Activated CD4-positive, alpha-beta memory T cell treated with anti-CD3 and anti-CD28 coated beads, Interleukin-2, amount 10 ng/mL, durations not matched to agents 7 days and 5 days (primary cell): ENCODE results near the gene SPTLC1. TPM values are rescaled to one million over a fixed set of nuclear protein-coding genes. Genes with fewer than 3 reads are reported as not detected.
"Not testable (repeated sequence)": the region's sequence is repeated elsewhere in the genome, so short reads cannot be mapped to it uniquely, and the experiment has no call there.

Experiments
- CTCF ChIA-PET: fragments of 350-600 bp; sonication (Branson Sonifier 250); formaldehyde crosslinking; loops from one replicate; lab custom pipeline; 2021; ENCODE audit warnings: antibody characterized with exemption, inconsistent platforms; lab: Charles Lee
- POLR2A ChIA-PET: fragments of 350-600 bp; sonication (Branson Sonifier 250); formaldehyde crosslinking; loops from one replicate; lab custom pipeline; 2021; ENCODE audit warnings: antibody characterized with exemption; lab: Charles Lee
- DNase-seq: peaks from one replicate; pipeline ENCODE4 v3.0.0-alpha.2; 2020
- H3K27ac Mint-ChIP-seq: one replicate; pipeline ENCODE4 v1.8.0; 2021; ENCODE audit warnings: mild to moderate bottlenecking, mixed read lengths
- H3K27me3 Mint-ChIP-seq: one replicate; pipeline ENCODE4 v1.8.0; 2021; ENCODE audit warnings: mixed read lengths
- H3K36me3 Mint-ChIP-seq: one replicate; pipeline ENCODE4 v1.8.0; 2021; ENCODE audit warnings: low read depth, mixed read lengths
- H3K4me1 Mint-ChIP-seq: one replicate; pipeline ENCODE4 v1.8.0; 2021; ENCODE audit warnings: mixed read lengths
- H3K4me3 Mint-ChIP-seq: one replicate; pipeline ENCODE4 v1.8.0; 2021; ENCODE audit warnings: mild to moderate bottlenecking, mixed read lengths
- H3K9me3 Mint-ChIP-seq: one replicate; pipeline ENCODE4 v1.8.0; 2021; ENCODE audit warnings: mixed read lengths
- total RNA-seq, 2 experiments: library from RNA; stranded (reverse); gene quantifications; one replicate each; pipeline ENCODE4 v1.2.3, GENCODE V29; 2021

The SPTLC1 gene
- total RNA-seq, 2 experiments from 2014 or later = 55.1 to 60.9 TPM

DNA sequence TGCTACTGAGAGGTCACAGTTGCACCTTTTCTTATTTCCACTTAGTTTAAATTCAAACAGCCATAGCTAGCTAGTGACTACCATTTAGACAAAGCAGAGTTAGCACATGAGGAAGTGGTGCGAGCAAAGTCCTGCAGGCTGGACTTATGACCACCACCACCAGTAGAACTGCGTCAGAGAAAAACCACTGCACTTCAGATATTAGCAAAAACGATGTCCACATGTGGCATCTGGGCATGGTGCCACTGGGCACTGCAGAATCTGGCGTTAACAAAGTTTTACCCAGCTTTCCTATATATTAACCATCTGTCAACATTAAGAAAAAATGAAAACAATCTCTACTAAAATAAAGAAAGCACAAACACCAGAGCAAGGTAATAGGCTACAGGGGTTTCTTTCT is 80.1 kb downstream of the SPTLC1 start:
- H3K36me3 Mint-ChIP-seq = peaks cover 52% of the 10 kb centered on the region
- ChIA-PET CTCF (no interaction called here), POLR2A (no interaction called here)
- H3K4me3 Mint-ChIP-seq = no peak overlapping the region
- no peak for DNase-seq
- H3K9me3 Mint-ChIP-seq = no peaks in the 10 kb centered on the region
- no peaks in the 10 kb centered on the region for H3K27me3 Mint-ChIP-seq
- no peak overlapping the region for H3K27ac Mint-ChIP-seq
- no peaks in the 10 kb centered on the region for H3K4me1 Mint-ChIP-seq

DNA sequence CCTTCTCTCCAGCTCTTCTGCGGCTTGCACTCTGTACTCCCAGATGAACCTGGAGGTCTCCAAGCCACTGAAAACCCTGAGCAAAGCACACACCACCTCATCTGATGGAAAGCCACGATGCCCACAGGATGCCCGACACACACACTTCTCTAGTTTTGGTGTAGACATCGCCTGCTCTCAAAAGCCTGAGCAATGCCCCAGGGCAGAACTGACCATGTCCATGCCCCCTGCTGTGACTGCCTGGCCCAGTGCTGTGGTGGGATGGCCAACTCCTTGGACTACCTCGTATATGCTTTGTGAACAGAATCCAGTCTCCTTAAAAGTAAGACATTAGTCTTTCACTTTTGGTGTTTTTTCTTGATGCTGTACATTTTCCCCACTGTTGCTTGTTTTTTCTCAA is 81.2 kb downstream of the SPTLC1 start:
- no peaks in the 10 kb centered on the region for H3K4me1 Mint-ChIP-seq
- no peak overlapping the region for H3K4me3 Mint-ChIP-seq
- no peak for DNase-seq
- CTCF ChIA-PET = no interaction called here
- no peaks in the 10 kb centered on the region for H3K27me3 Mint-ChIP-seq
- peaks cover 62% of the 10 kb centered on the region for H3K36me3 Mint-ChIP-seq
- no peaks in the 10 kb centered on the region for H3K9me3 Mint-ChIP-seq
- H3K27ac Mint-ChIP-seq = no peak overlapping the region
- POLR2A ChIA-PET = no interaction called here

DNA sequence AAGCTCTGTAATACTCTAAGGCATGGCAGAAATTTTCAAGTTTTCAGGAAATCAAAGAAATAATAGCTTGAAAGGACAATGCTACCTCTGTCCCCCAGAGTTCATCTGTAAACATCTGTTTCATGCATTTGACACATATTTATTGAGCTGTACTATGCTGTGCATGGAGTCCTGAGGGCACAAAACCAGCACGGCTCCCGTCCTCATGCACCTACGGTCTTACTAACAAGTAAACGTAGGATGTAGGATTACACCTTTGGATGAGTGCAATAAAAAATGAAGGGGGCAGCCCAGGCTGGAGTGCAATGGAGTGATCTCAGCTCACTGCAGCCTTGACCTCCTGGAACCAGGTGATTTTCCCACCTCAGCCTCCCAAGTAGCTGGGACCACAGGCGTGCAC is 81.9 kb downstream of the SPTLC1 start:
- Mint-ChIP-seq H3K36me3 (peaks cover 56% of the 10 kb centered on the region), H3K27ac (no peak overlapping the region), H3K9me3 (no peaks in the 10 kb centered on the region), H3K4me1 (no peaks in the 10 kb centered on the region), H3K27me3 (no peaks in the 10 kb centered on the region), H3K4me3 (no peak overlapping the region)
- no peak for DNase-seq
- ChIA-PET CTCF (no interaction called here), POLR2A (no interaction called here)

DNA sequence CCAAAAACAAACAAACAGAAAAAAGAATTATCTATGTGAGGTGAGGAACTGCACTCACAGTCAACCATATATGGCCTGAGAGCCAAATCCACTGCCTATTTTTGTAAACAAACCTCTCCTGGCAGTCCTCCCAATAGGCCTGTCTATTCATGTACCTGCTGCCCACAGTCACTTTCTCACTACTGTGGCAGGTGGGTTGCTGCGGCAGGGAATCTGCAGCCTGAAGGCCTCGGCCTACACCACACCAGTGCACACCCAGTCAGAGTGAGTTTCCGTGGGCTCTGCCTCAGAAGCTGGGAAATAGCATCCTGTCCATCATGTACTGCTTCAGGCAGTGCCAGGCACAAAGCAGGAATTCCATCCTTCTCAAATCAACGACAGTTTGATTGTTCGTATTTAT is 82.3 kb downstream of the SPTLC1 start:
- Mint-ChIP-seq H3K4me1 (no peaks in the 10 kb centered on the region), H3K4me3 (no peak overlapping the region), H3K36me3 (peaks cover 53% of the 10 kb centered on the region), H3K9me3 (no peaks in the 10 kb centered on the region), H3K27me3 (no peaks in the 10 kb centered on the region), H3K27ac (no peak overlapping the region)
- POLR2A ChIA-PET = no interaction called here
- CTCF ChIA-PET = no interaction called here
- no peak for DNase-seq

DNA sequence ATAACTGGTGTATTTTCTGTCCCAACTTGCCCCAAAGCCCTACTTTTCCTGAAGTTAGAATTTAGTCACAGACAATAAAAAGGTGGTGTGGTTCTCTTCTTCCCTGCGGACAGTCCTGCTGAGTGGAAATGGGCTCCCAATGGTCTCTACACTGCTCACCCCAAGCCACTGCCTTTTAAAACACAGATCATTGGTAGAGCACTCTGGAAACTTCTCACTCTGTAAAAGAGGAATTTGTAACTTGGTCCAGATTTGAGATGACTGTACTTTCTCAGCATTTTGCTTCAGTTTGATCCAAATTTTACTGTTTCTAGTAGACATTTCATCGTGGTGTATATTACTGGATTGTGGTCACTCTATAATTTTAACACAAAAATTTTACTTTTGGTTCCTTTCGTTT is 84.8 kb downstream of the SPTLC1 start:
- no peak for DNase-seq
- Mint-ChIP-seq H3K36me3 (peaks cover 39% of the 10 kb centered on the region), H3K27me3 (no peaks in the 10 kb centered on the region), H3K27ac (no peak overlapping the region), H3K4me1 (no peaks in the 10 kb centered on the region), H3K9me3 (no peaks in the 10 kb centered on the region), H3K4me3 (no peak overlapping the region)
- CTCF ChIA-PET = no interaction called here
- POLR2A ChIA-PET = no interaction called here

DNA sequence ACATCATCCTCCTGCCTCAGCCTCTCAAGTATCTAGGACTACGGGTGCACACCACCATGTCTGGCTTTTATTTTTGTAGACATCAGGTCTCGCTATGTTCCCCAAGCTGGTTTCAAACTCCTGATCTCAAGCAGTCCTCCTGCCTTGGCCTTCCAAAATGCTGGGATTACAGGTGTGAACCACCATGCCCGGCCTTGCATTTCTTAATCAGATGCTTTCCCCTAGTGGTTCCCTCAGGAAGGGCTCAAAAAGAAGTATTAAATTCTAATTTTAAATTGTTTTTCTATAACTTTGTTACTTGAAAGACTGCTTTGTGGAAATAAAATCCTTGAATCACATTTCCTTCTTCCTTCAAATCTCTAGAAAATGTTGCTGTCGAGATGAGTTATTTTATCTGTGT is 85.7 kb downstream of the SPTLC1 start:
- Mint-ChIP-seq H3K36me3 (peaks cover 34% of the 10 kb centered on the region), H3K4me3 (no peak overlapping the region), H3K9me3 (no peaks in the 10 kb centered on the region), H3K4me1 (no peaks in the 10 kb centered on the region), H3K27me3 (no peaks in the 10 kb centered on the region), H3K27ac (no peak overlapping the region)
- ChIA-PET POLR2A (no interaction called here), CTCF (no interaction called here)
- DNase-seq = no peak

- no peak for DNase-seq
- no peaks in the 10 kb centered on the region for H3K4me1 Mint-ChIP-seq
- ChIA-PET CTCF (no interaction called here), POLR2A (no interaction called here)
- H3K4me3 Mint-ChIP-seq = no peak overlapping the region
- peaks cover 19% of the 10 kb centered on the region for H3K9me3 Mint-ChIP-seq
- peaks cover 18% of the 10 kb centered on the region for H3K36me3 Mint-ChIP-seq
- no peak overlapping the region for H3K27ac Mint-ChIP-seq
- no peaks in the 10 kb centered on the region for H3K27me3 Mint-ChIP-seq
Measured at GRCh38 chr9:92026206-92027002, 88.8 kb downstream of the SPTLC1 start.

DNA sequence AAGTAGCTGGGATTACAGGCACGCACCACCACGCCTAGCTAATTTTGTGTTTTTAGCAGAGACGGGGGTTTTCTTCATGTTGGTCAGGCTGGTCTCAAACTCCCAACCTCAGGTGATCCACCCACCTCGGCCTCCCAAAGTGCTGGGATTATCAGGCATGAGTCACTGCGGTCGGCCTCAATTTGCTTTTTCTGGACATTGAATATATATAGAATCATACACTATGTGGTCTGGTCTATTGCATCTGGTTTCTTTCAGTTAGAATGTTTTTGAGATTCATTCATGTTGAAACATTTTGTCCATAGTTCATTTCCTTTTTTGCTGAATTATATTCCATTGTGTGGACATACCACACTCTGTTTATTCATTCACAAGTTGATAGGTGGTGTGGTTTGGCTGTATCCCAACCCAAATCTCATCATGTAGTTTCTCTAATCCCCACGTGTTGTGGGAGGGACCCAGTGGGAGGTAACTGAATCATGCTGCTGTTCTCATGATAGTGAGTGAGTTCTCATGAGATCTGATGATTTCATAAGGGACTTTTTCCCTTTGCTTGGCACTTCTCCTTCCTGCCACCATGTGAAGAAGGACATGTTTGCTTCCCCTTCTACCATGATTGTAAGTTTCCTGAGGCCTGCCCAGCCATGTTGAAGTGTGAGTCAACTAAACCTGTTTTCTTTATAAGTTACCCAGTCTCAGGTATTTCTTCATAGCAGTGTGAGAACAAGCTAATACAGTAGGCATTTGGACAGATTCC is 93.2 kb downstream of the SPTLC1 start:
- CTCF ChIA-PET = interaction anchor here (0.6 kb wide), 1 partner anchor 154 kb away, joined by 3 read pairs; no protein-coding TSS in a partner anchor
- H3K36me3 Mint-ChIP-seq, DNase-seq, H3K27ac Mint-ChIP-seq, POLR2A ChIA-PET, H3K4me3 Mint-ChIP-seq, H3K4me1 Mint-ChIP-seq: not testable (repeated sequence)
- peaks cover 10% of the 10 kb centered on the region for H3K27me3 Mint-ChIP-seq
- H3K9me3 Mint-ChIP-seq = peaks cover 25% of the 10 kb centered on the region

DNA sequence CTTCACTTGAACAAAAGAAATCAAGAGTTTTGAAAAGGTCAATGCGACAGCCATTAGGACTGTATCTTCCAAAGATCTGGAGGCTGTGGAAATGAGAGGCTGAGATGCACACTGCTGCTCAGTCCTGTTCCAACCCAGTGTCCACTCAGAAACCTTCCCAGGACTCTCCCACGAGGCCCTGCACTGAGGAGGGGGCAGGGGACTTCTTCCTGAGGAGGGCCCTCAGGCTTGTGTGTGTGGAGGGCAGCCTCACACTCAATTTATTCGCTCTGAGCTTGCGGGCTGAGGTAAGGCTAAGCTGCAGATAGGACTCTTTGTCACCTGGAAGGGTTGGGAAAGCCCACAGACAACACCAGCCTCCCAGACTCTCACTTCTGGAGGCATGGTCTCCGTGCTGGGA is 95.6 kb downstream of the SPTLC1 start:
- no peaks in the 10 kb centered on the region for H3K4me1 Mint-ChIP-seq
- ChIA-PET POLR2A (no interaction called here), CTCF (no interaction called here)
- no peak for DNase-seq
- peaks cover 16% of the 10 kb centered on the region for H3K27me3 Mint-ChIP-seq
- no peak overlapping the region for H3K27ac Mint-ChIP-seq
- no peaks in the 10 kb centered on the region for H3K36me3 Mint-ChIP-seq
- H3K9me3 Mint-ChIP-seq = peaks cover 25% of the 10 kb centered on the region
- no peak overlapping the region for H3K4me3 Mint-ChIP-seq

DNA sequence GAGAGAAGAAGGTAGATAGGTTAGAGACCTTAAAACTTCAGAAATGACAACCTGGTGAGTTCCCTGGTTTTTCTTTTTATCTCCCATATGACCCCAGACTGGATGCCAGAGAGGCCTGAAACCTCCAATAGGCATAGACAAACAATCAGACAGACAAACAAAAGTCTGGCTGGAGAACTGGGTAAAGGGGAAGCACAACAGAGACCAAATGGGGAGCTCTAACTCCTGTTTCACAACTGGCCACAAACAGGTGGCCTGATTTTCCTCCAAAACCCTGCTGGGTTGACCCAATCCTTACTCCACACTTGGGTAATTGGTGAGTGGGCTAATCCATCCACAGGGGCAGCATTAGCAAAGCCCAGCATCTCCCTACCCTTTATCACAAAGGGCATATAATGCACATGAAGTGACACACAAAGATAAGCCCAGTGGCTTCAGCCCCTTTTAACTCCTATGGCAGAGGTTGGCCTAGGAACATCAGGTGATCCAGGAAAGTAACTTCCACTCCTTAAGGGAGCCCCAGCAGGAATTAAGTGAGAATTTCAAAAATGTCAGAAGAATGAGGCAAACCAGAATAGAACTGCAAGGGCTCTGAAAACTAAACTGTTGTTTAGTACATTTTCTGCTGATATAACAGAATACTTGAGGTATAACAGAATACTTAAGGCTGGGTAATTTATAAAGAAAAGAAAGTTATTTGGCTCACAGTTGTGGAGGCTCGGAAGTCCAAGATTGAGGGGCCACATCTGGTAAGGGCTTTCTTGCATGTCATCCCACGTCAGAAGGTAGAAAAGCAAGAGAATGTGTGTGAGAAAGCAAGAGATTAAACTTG is 104.3 kb downstream of the SPTLC1 start:
- Mint-ChIP-seq H3K9me3 (no peaks in the 10 kb centered on the region), H3K27ac (no peak overlapping the region), H3K4me1 (no peaks in the 10 kb centered on the region), H3K27me3 (peaks cover 29% of the 10 kb centered on the region), H3K36me3 (no peaks in the 10 kb centered on the region), H3K4me3 (no peak overlapping the region)
- ChIA-PET CTCF (no interaction called here), POLR2A (no interaction called here)
- DNase-seq = no peak

DNA sequence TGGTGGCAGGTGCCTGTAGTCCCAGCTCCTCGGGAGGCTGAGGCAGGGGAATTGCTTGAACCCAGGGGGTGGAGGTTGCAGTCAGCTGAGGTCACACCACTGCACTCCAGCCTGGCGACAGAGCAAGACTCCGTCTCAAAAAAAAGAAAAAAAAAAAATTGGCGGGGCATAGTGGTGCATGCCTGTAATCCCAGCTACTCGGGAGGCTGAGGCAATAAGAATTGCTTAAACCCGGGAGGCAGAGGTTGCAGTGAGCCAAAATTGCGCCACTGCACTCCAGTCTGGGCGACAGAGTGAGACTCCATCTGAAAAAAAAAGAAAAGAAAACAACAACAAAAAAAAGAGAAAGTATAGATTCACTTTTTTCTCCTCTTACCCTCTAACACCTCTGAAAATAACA is 105.0 kb downstream of the SPTLC1 start:
- H3K9me3 Mint-ChIP-seq, H3K4me1 Mint-ChIP-seq, POLR2A ChIA-PET, H3K36me3 Mint-ChIP-seq, DNase-seq, H3K4me3 Mint-ChIP-seq, CTCF ChIA-PET, H3K27ac Mint-ChIP-seq: not testable (repeated sequence)
- H3K27me3 Mint-ChIP-seq = peaks cover 29% of the 10 kb centered on the region

DNA sequence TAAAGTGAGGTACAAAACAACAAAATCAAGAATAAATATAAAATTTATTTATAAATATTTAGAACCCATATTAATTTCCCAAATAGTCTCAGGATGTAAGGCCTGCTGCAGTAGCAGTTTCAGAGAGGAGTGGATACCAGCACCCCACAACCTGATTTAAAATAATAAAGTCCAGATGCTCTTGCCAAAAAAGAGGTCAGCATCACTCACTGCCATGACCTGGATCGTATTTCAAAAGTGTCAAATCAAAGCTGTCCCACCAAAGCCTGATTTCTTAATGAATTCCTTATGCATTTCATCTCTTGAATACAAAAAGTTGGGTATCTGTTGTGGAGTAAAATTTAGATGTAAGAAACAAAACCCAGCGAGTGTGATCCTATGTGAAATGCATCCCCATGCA is 107.2 kb downstream of the SPTLC1 start:
- Mint-ChIP-seq H3K36me3 (no peaks in the 10 kb centered on the region), H3K27ac (no peak overlapping the region), H3K4me3 (no peak overlapping the region), H3K9me3 (no peaks in the 10 kb centered on the region), H3K4me1 (no peaks in the 10 kb centered on the region), H3K27me3 (peaks cover 19% of the 10 kb centered on the region)
- CTCF ChIA-PET = no interaction called here
- DNase-seq = no peak
- POLR2A ChIA-PET = no interaction called here

DNA sequence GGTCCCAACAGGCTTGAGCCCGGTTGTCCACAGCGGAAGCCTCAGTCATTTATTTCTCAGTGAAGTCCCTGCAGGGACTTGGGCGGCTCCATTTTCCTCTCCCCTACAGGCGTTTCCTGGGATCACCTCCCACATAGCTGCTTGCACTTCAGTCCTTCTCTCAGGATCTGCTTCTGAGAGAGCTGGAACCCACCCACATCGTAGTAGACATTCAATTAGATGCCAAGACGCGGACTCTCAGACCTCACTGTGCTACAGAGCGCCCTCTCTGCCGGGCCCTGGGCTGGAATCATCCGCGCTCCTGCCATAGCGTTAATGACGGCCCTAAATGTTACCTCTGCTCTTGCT is 111.2 kb downstream of the SPTLC1 start:
- Mint-ChIP-seq H3K9me3 (no peaks in the 10 kb centered on the region), H3K27me3 (peaks cover 13% of the 10 kb centered on the region), H3K36me3 (no peaks in the 10 kb centered on the region), H3K27ac (no peak overlapping the region), H3K4me3 (no peak overlapping the region), H3K4me1 (no peaks in the 10 kb centered on the region)
- DNase-seq = no peak
- ChIA-PET POLR2A (no interaction called here), CTCF (no interaction called here)
